ENCODE results near the gene IKZF3. TPM values are rescaled to one million over a fixed set of nuclear protein-coding genes. Genes with fewer than 3 reads are reported as not detected.

The IKZF3 gene
- polyA plus RNA-seq, 1 donor (not counting 4 experiments of a cell fraction or from before 2014, with no cell fraction given), result not detected

- TF ChIP-seq EZH2 (IDR thresholded peaks at IDR 0.05; ENCODE audit: low read length) (no peak), CTCF (optimal IDR thresholded peaks at IDR 0.05 in 1 of 3, IDR thresholded peaks at IDR 0.05 in 1 of 3, conservative IDR thresholded peaks at IDR 0.05 in 1 of 3; ENCODE audit: extremely low read depth in 1 of 3, insufficient read depth in 2 of 3, low read length in 3 of 3) (no peak)
- Histone ChIP-seq H3K4me2 (ENCODE audit: control insufficient read depth, extremely low read depth, insufficient read depth, low read depth, low read length) (no peak overlapping the region), H3K79me2 (ENCODE audit: control insufficient read depth, insufficient read depth, low read length) (no peaks in the 10 kb centered on the region), H3K4me1 (ENCODE audit: control insufficient read depth, extremely low read depth, insufficient read depth, low read length) (no peaks in the 10 kb centered on the region), H3K27ac (ENCODE audit: control insufficient read depth, insufficient read depth, low read length) (no peak overlapping the region), H3K36me3 (ENCODE audit: control insufficient read depth in 2 of 2, extremely low read depth in 1 of 2, insufficient read depth in 2 of 2, low read length in 2 of 2) (no peaks in the 10 kb centered on the region), H4K20me1 (ENCODE audit: control insufficient read depth, extremely low read depth, insufficient read depth, low read length) (no peaks in the 10 kb centered on the region), H3K9me1 (ENCODE audit: control insufficient read depth, extremely low read depth, insufficient read depth, low read length) (no peaks in the 10 kb centered on the region), H3K27me3 (ENCODE audit: control insufficient read depth, extremely low read depth, insufficient read depth, low read length) (no peaks in the 10 kb centered on the region), H3K9me3 (ENCODE audit: control insufficient read depth, low read depth, low read length) (no peaks in the 10 kb centered on the region), H3K9ac (ENCODE audit: control insufficient read depth, extremely low read depth, insufficient read depth, low read length) (no peak overlapping the region), H3K4me3 (ENCODE audit: control insufficient read depth in 2 of 3, extremely low read depth in 1 of 3, insufficient read depth in 2 of 3, low read depth in 1 of 3, low read length in 3 of 3) (no peak overlapping the region), H2AFZ (ENCODE audit: control insufficient read depth, low read length) (no peak overlapping the region)
- DNase-seq (ENCODE audit: low read depth, low spot score) (no peak), FAIRE-seq (no peak)
- dilution Hi-C loops (cut with MboI; ENCODE audit: extremely low pct_ligation_motif_present, low sequenced_read_pairs), result no loop called here
Measured at GRCh38 chr17:39899215-39899614, 35.1 kb upstream of the IKZF3 start.

DNA sequence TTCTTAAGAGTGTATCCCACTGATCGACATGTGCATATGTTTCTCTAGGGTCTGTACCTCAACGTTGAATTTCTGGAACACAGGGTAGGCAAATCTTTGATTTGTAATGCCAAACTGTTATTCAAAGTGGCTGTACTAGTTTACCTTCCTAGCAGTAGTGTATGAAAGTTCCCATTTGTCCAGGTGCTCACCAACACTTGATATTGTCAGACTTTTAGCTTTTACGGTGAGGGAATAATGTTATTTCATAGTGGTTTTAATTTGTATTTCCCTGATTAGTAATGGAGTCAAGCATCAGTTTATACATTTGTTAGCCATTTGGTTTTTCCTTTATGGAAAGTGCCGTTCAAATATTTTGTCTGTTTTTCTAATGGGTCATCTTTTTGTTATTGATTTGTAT is 34.0 kb upstream of the IKZF3 start:
- no peaks in the 10 kb centered on the region for H3K36me3 ChIP-seq (ENCODE audit: control insufficient read depth in 2 of 2, extremely low read depth in 1 of 2, insufficient read depth in 2 of 2, low read length in 2 of 2)
- no peaks in the 10 kb centered on the region for H3K79me2 ChIP-seq (ENCODE audit: control insufficient read depth, insufficient read depth, low read length)
- DNase-seq (ENCODE audit: low read depth, low spot score), result no peak
- H2AFZ ChIP-seq (ENCODE audit: control insufficient read depth, low read length), result no peak overlapping the region
- TF ChIP-seq CTCF (optimal IDR thresholded peaks at IDR 0.05 in 1 of 3, IDR thresholded peaks at IDR 0.05 in 1 of 3, conservative IDR thresholded peaks at IDR 0.05 in 1 of 3; ENCODE audit: extremely low read depth in 1 of 3, insufficient read depth in 2 of 3, low read length in 3 of 3) (no peak), EZH2 (IDR thresholded peaks at IDR 0.05; ENCODE audit: low read length) (no peak)
- no peaks in the 10 kb centered on the region for H3K9me3 ChIP-seq (ENCODE audit: control insufficient read depth, low read depth, low read length)
- H3K27ac ChIP-seq (ENCODE audit: control insufficient read depth, insufficient read depth, low read length), result no peak overlapping the region
- H3K4me2 ChIP-seq (ENCODE audit: control insufficient read depth, extremely low read depth, insufficient read depth, low read depth, low read length), result no peak overlapping the region
- no peak overlapping the region for H3K4me3 ChIP-seq (ENCODE audit: control insufficient read depth in 2 of 3, extremely low read depth in 1 of 3, insufficient read depth in 2 of 3, low read depth in 1 of 3, low read length in 3 of 3)
- dilution Hi-C loops (cut with MboI; ENCODE audit: extremely low pct_ligation_motif_present, low sequenced_read_pairs), result no loop called here
- no peaks in the 10 kb centered on the region for H3K9me1 ChIP-seq (ENCODE audit: control insufficient read depth, extremely low read depth, insufficient read depth, low read length)
- H4K20me1 ChIP-seq (ENCODE audit: control insufficient read depth, extremely low read depth, insufficient read depth, low read length), result no peaks in the 10 kb centered on the region
- no peak for FAIRE-seq
- H3K27me3 ChIP-seq (ENCODE audit: control insufficient read depth, extremely low read depth, insufficient read depth, low read length), result no peaks in the 10 kb centered on the region
- H3K4me1 ChIP-seq (ENCODE audit: control insufficient read depth, extremely low read depth, insufficient read depth, low read length), result no peaks in the 10 kb centered on the region
- H3K9ac ChIP-seq (ENCODE audit: control insufficient read depth, extremely low read depth, insufficient read depth, low read length), result no peak overlapping the region

All from keratinocyte (primary cell).